Neural progenitor cell (in vitro differentiated cells): ENCODE measurements around the gene RAMP3. TPM values are rescaled to one million over a fixed set of nuclear protein-coding genes. Genes with fewer than 3 reads are reported as not detected.
A peak's percentile ranks its signal among the peaks of the same experiment; 100 is the strongest.

Experiments
- DNase-seq: peaks from one replicate; pipeline ENCODE4 v3.0.0-alpha.2; 2016; ENCODE audit warnings: low spot score
- H2AFZ ChIP-seq: fragments of 200-600 bp; sonication (generic); replicated peaks from 2 replicates; pipeline ENCODE4 v1.6.1; 2016; ENCODE audit warnings: antibody characterized with exemption
- H3F3A ChIP-seq: fragments of 200-600 bp; sonication (generic); 2 replicates; pipeline ENCODE4 v1.6.1; 2016; ENCODE audit warnings: antibody characterized with exemption, low read depth
- H3K27ac ChIP-seq: fragments of 200-600 bp; sonication (generic); 2 replicates; pipeline ENCODE4 v1.5.1; 2016; ENCODE audit warnings: mild to moderate bottlenecking
- H3K27me3 ChIP-seq: fragments of 200-600 bp; sonication (generic); 2 replicates; pipeline ENCODE4 v1.6.1; 2016; ENCODE audit warnings: mild to moderate bottlenecking, moderate library complexity
- H3K36me3 ChIP-seq: fragments of 200-600 bp; sonication (generic); 2 replicates; pipeline ENCODE4 v1.5.1; 2016
- H3K4me1 ChIP-seq: fragments of 200-600 bp; sonication (generic); 2 replicates; pipeline ENCODE4 v1.6.1; 2016; ENCODE audit warnings: mixed run types
- H3K4me2 ChIP-seq: fragments of 200-600 bp; sonication (generic); 2 replicates; pipeline ENCODE4 v1.6.1; 2016
- H3K4me3 ChIP-seq: fragments of 200-600 bp; sonication (generic); 2 replicates; pipeline ENCODE4 v1.5.1; 2016
- H3K79me2 ChIP-seq: fragments of 200-600 bp; sonication (generic); 2 replicates; pipeline ENCODE4 v1.6.1; 2016; ENCODE audit warnings: low read depth
- H3K9ac ChIP-seq: fragments of 200-600 bp; sonication (generic); 2 replicates; pipeline ENCODE4 v1.6.1; 2016
- H3K9me3 ChIP-seq: fragments of 200-600 bp; sonication (generic); 2 replicates; pipeline ENCODE4 v1.5.1; 2016; ENCODE audit warnings: low read depth
- H4K20me1 ChIP-seq: fragments of 200-600 bp; sonication (generic); 2 replicates; pipeline ENCODE4 v1.6.1; 2016; ENCODE audit warnings: low read depth
- H3K27ac Mint-ChIP-seq: 3 replicates; pipeline ENCODE4 v1.8.0; 2021; ENCODE audit warnings: mixed read lengths
- H3K27me3 Mint-ChIP-seq: 2 replicates; pipeline ENCODE4 v1.8.0; 2022; ENCODE audit warnings: low read depth, mild to moderate bottlenecking, inconsistent platforms, moderate library complexity, mixed read lengths; ENCODE audit not compliant: insufficient read depth
- H3K36me3 Mint-ChIP-seq: 3 replicates; pipeline ENCODE4 v1.8.0; 2021; ENCODE audit warnings: mixed read lengths
- H3K4me1 Mint-ChIP-seq: 3 replicates; pipeline ENCODE4 v1.8.0; 2021; ENCODE audit warnings: mixed read lengths
- H3K4me3 Mint-ChIP-seq: 3 replicates; pipeline ENCODE4 v1.8.0; 2021; ENCODE audit warnings: mild to moderate bottlenecking, moderate library complexity, mixed read lengths
- H3K9me3 Mint-ChIP-seq: 3 replicates; pipeline ENCODE4 v1.8.0; 2020; ENCODE audit warnings: mixed read lengths
- CTCF ChIP-seq: fragments of 200-600 bp; sonication (generic); IDR thresholded peaks from 2 replicates; pipeline ENCODE4 v1.5.1; 2017; ENCODE audit warnings: antibody characterized with exemption, mild to moderate bottlenecking
- EZH2 ChIP-seq: fragments of 200-600 bp; sonication (generic); IDR thresholded peaks from 2 replicates; pipeline ENCODE4 v1.6.1; 2017; ENCODE audit warnings: antibody characterized with exemption, mild to moderate bottlenecking, moderate library complexity
- EZH2phosphoT487 ChIP-seq: fragments of 200-600 bp; sonication (generic); IDR thresholded peaks from 2 replicates; pipeline ENCODE4 v1.6.1; 2017; ENCODE audit warnings: antibody characterized with exemption
- total RNA-seq: library from RNA; depleted of rRNA; stranded (reverse); fragments of >200 nt; gene quantifications from 2 replicates; pipeline ENCODE4 v1.2.3, GENCODE V29; 2015; ENCODE audit warnings: low replicate concordance

The RAMP3 gene
- total RNA-seq, 1 donor from 2014 or later: not detected

DNA sequence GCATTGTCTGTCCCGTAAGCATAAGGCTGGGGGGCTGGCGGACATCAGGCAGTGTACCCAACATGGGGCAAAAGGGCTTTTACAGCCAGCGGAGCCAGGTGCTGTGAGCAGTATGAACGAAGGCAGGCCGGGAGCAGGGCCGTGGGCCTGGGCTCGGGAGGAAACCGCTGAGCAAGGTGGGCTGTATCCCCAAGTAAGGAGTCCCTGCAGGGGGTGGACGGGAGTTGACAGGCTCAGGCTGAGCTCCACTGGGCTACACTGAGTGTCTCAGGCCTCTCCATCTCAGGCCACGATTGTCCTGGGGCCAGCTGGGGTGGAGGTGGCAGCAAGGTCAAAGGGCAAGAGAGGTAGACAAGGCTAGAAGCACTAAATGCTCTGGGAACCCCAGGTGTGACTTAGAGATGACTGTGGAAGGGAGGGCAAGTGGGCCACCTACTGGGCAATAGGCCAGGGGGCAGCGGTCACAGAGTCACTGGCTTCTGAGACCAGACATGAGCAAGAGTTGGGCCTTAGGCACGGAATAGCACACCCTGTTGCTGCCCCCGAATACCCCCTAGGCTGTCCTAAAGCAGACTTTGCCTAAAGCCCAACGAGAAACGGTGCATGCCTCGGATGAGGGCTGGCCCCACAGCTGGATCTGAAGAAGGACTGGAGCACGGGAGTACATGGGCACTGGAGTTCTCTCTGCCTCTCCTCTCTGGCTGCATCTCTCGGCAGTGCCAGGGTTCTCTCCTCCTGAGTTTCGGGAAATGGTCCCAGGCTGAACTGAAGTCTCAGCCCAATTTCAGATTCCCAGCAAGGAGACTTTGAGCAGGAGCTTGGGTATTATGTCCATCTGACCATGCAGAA lies 10.8 kb upstream of the RAMP3 start:
- H3K27ac ChIP-seq: no peak overlapping the region
- no peaks in the 10 kb centered on the region for H3K79me2 ChIP-seq
- no peak overlapping the region for H3K4me3 ChIP-seq
- no peaks in the 10 kb centered on the region for H3K27me3 ChIP-seq
- Mint-ChIP-seq H3K4me3 (no peak overlapping the region), H3K27ac (no peak overlapping the region), H3K4me1 (peaks cover 7% of the 10 kb centered on the region), H3K27me3 (peaks cover 9% of the 10 kb centered on the region), H3K36me3 (no peaks in the 10 kb centered on the region), H3K9me3 (no peaks in the 10 kb centered on the region)
- H3F3A ChIP-seq: no peaks in the 10 kb centered on the region
- H3K9ac ChIP-seq: no peak overlapping the region
- no peak for DNase-seq
- no peaks in the 10 kb centered on the region for H4K20me1 ChIP-seq
- no peaks in the 10 kb centered on the region for H3K4me1 ChIP-seq
- TF ChIP-seq EZH2 (no peak), CTCF (no peak), EZH2phosphoT487 (no peak)
- no peaks in the 10 kb centered on the region for H3K36me3 ChIP-seq
- H3K9me3 ChIP-seq: no peaks in the 10 kb centered on the region
- H3K4me2 ChIP-seq: no peak overlapping the region
- no peak overlapping the region for H2AFZ ChIP-seq

- no peak overlapping the region for H3K4me3 Mint-ChIP-seq
- Histone ChIP-seq H3K27me3 (no peaks in the 10 kb centered on the region), H4K20me1 (no peaks in the 10 kb centered on the region), H3K27ac (no peak overlapping the region), H3K36me3 (no peaks in the 10 kb centered on the region), H3K4me2 (no peak overlapping the region), H2AFZ (no peak overlapping the region), H3K4me1 (no peaks in the 10 kb centered on the region), H3K9me3 (no peaks in the 10 kb centered on the region), H3K9ac (no peak overlapping the region), H3K4me3 (no peak overlapping the region), H3K79me2 (no peaks in the 10 kb centered on the region), H3F3A (no peaks in the 10 kb centered on the region)
- no peaks in the 10 kb centered on the region for H3K9me3 Mint-ChIP-seq
- H3K27me3 Mint-ChIP-seq: peaks cover 9% of the 10 kb centered on the region
- TF ChIP-seq EZH2 (no peak), EZH2phosphoT487 (no peak), CTCF (no peak)
- peaks cover 7% of the 10 kb centered on the region for H3K4me1 Mint-ChIP-seq
- no peak for DNase-seq
- H3K27ac Mint-ChIP-seq: peak overlapping the region; percentile 34
- no peaks in the 10 kb centered on the region for H3K36me3 Mint-ChIP-seq
These were observed 9.5 kb upstream of the RAMP3 start for GRCh38 chr7:45147858-45148652.

GRCh38 chr7:45148653-45148973 lies 9.0 kb upstream of the RAMP3 start:
- no peaks in the 10 kb centered on the region for H3K4me1 ChIP-seq
- Mint-ChIP-seq H3K4me1 (peaks cover 10% of the 10 kb centered on the region), H3K27me3 (peaks cover 9% of the 10 kb centered on the region), H3K36me3 (no peaks in the 10 kb centered on the region), H3K9me3 (no peaks in the 10 kb centered on the region), H3K4me3 (no peak overlapping the region), H3K27ac (no peak overlapping the region)
- DNase-seq: no peak
- no peak overlapping the region for H3K4me3 ChIP-seq
- no peaks in the 10 kb centered on the region for H3F3A ChIP-seq
- no peak for TF ChIP-seq EZH2
- no peaks in the 10 kb centered on the region for H3K36me3 ChIP-seq
- no peaks in the 10 kb centered on the region for H3K9me3 ChIP-seq
- no peaks in the 10 kb centered on the region for H3K79me2 ChIP-seq
- H3K27ac ChIP-seq: no peak overlapping the region
- H3K9ac ChIP-seq: no peak overlapping the region
- no peak overlapping the region for H2AFZ ChIP-seq
- H3K27me3 ChIP-seq: no peaks in the 10 kb centered on the region
- H3K4me2 ChIP-seq: no peak overlapping the region
- no peaks in the 10 kb centered on the region for H4K20me1 ChIP-seq
